Activated T-cell treated with anti-CD3 and anti-CD28 coated beads, Interleukin-2, amount 50 U/mL, for 1 hour (primary cell): ENCODE measurements around the gene DCBLD1.
A peak's percentile ranks its signal among the peaks of the same experiment; 100 is the strongest.

Experiments used
- DNase-seq: peaks from one replicate; pipeline ENCODE4 v3.0.0-alpha.2; 2020

DCBLD1 gene

GRCh38 chr6:117533775-117534174 is 51.3 kb downstream of the DCBLD1 start:
- no peak for DNase-seq

GRCh38 chr6:117534974-117535373 is 52.5 kb downstream of the DCBLD1 start:
- DNase-seq, result no peak

GRCh38 chr6:117536317-117536716 is 53.8 kb downstream of the DCBLD1 start:
- DNase-seq, result no peak

- DNase-seq, result no peak
Observed at GRCh38 chr6:117538615-117539014, 56.1 kb downstream of the DCBLD1 start.

- DNase-seq, result no peak
Observed at GRCh38 chr6:117540670-117541069, 58.2 kb downstream of the DCBLD1 start.

- DNase-seq, result no peak
Observed at GRCh38 chr6:117542493-117542892, 60.0 kb downstream of the DCBLD1 start.

GRCh38 chr6:117544716-117545115 is 62.2 kb downstream of the DCBLD1 start:
- no peak for DNase-seq

GRCh38 chr6:117545161-117545595 is 62.7 kb downstream of the DCBLD1 start:
- no peak for DNase-seq

- no peak for DNase-seq
Observed at GRCh38 chr6:117546674-117547073, 64.2 kb downstream of the DCBLD1 start.

GRCh38 chr6:117547688-117548621 is 65.5 kb downstream of the DCBLD1 start:
- peak; percentile 55 for DNase-seq

- peak; percentile 41 for DNase-seq
Observed at GRCh38 chr6:117548797-117549301, 66.4 kb downstream of the DCBLD1 start.

- no peak for DNase-seq
Observed at GRCh38 chr6:117549611-117550010, 67.1 kb downstream of the DCBLD1 start.

GRCh38 chr6:117550078-117550600 is 67.7 kb downstream of the DCBLD1 start:
- no peak for DNase-seq

GRCh38 chr6:117550618-117551242 is 68.3 kb downstream of the DCBLD1 start:
- DNase-seq, result no peak

GRCh38 chr6:117552618-117553017 is 70.1 kb downstream of the DCBLD1 start:
- no peak for DNase-seq

GRCh38 chr6:117553142-117553541 is 70.7 kb downstream of the DCBLD1 start:
- DNase-seq, result no peak

GRCh38 chr6:117555262-117555849 is 72.9 kb downstream of the DCBLD1 start:
- no peak for DNase-seq

GRCh38 chr6:117555882-117556498 is 73.5 kb downstream of the DCBLD1 start:
- peak; percentile 45 for DNase-seq

- DNase-seq, result no peak
Observed at GRCh38 chr6:117557951-117558350, 75.5 kb downstream of the DCBLD1 start.

- no peak for DNase-seq
Observed at GRCh38 chr6:117558818-117559217, 76.3 kb downstream of the DCBLD1 start.

GRCh38 chr6:117559299-117559698 is 76.8 kb downstream of the DCBLD1 start:
- no peak for DNase-seq

GRCh38 chr6:117561128-117561527 is 78.7 kb downstream of the DCBLD1 start:
- no peak for DNase-seq

- no peak for DNase-seq
Observed at GRCh38 chr6:117564681-117565080, 82.2 kb downstream of the DCBLD1 start.
